ENCODE results near the gene GPR4.
"Not testable (repeated sequence)": the region's sequence is repeated elsewhere in the genome, so short reads cannot be mapped to it uniquely, and the experiment has no call there.

Gene GPR4

DNA sequence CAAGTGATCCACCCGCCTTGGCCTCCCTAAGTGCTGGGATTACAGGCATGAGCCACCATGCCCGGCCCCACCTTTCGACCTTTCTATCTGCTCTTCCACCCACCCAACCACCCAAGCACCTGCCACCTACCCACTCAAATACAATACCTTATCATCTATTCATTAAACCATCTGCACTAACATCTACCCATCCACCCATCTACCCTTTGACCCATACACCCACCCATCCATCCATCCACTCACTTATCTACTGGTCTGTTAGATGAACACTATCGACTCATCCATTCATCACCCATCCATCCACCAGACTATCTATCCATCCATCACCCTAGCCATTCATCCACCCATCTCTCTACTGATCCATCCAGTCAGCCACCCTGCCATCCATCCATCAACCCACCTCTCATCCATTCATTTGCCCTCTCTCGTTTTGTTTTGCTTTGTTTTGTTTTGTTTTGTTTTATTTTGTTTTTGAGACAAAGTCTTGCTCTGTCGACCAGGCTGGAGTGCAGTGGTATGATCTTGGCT, 20.0 kb upstream of the GPR4 start:
- no peak for DNase-seq

GRCh38 chr19:45621389-45621788, 19.4 kb upstream of the GPR4 start:
- no peak for DNase-seq

DNA sequence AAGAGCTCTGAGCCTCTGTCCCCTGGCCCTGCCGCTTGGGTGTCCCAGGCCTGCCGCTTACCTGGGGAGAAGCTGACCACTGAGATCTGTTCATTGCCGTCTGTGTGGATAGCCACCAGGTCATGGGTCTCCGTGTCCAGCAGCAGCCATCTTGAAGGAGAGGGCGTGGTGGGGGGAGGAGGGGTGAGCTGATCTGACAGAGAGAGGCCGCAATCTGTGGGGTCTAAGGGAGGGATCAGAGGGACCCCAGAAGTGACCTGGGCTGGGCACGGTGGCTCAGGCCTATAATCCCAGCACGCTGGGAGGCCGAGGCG, 14.6 kb upstream of the GPR4 start:
- no peak for DNase-seq

GRCh38 chr19:45615795-45616703, 14.0 kb upstream of the GPR4 start:
- peak; percentile 88 for DNase-seq

- DNase-seq, result not testable (repeated sequence)
These were observed 13.0 kb upstream of the GPR4 start for GRCh38 chr19:45615056-45615455.

- DNase-seq, result no peak
These were observed 12.1 kb upstream of the GPR4 start for GRCh38 chr19:45613926-45614725.

DNA sequence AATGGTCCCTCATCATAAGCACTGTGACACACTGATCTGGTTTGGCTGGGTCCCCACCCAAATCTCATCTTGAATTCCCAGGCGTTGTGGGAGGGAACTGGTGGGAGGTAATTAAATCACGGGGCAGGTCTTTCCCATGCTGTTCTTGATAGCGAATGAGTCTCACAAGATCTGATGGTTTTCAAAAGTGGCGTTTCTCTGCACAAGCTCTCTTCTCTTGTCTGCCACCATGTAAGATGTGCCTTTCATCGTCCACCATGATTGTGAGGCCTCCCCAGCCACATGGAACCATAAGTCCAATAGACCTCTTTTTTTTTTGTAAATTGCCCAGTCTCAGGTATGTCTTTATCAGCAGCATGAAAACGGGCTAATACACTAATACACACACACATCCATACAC, 6.9 kb upstream of the GPR4 start:
- DNase-seq, result no peak

DNA sequence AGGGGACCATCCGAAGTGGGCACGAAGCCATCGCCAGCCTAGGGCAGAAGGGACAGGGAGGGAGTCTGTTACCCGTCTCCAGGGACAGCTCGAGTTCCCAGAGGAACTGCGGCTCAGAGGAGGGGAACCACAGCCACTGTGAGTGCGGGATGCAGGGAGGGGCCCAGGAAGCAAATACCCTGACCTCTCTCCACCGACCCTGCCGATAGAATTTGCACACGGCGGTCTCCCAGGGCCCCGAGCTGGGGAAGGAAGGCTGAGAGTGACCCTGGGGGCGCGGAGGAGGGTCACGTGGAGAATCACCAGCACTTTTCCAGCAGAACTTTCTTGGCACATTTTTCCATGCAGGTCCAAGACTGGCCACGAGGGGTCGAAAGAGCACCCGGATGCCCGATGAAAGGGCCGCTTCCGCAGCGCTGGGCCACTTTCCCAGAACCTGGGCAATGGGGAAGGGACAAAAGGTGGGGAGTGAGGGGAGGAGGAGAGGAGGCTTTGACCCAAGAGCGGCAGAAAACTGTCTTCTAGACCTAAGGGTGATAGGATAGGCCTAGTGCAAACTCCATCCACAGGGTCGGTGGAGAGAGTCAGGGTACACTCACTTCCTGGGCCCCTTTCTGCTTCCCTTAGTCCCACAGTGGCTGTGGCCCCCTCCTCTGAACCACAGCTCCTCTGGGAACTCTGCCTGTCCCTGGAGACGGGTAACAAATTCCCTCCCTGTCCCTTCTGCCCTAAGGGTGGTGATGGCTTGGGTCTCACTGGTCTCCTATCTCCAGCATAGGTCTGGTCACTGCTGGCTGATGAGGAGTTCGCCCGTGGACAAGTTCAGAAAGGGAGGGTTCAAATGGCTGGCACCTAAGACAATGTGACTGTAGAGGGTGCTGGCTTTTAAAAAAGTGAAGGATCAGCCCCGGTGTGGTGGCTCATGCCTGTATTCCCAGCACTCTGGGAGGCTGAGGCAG, 5.3 kb upstream of the GPR4 start:
- DNase-seq, result peak; percentile 65

DNA sequence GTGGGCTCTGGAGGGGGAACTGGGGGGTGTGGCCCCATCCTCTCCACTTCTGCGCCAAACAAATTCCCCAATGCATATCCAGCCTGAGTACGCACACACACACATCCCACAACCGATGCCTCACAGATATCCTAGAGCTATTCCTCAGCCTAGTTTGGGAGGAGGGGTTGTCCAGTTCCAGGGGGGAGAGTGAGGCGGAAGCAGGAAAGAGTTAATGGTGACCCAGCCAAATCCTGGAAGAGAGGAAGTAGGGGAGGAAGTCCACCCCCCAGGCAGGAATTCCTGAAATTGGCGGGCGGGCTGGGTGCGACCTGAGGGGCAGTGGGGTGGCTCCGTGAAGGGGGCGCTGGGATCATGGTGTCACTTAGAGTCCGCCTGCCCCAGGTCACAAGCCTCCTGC, 897 bp downstream of the GPR4 start:
- no peak for DNase-seq

DNA sequence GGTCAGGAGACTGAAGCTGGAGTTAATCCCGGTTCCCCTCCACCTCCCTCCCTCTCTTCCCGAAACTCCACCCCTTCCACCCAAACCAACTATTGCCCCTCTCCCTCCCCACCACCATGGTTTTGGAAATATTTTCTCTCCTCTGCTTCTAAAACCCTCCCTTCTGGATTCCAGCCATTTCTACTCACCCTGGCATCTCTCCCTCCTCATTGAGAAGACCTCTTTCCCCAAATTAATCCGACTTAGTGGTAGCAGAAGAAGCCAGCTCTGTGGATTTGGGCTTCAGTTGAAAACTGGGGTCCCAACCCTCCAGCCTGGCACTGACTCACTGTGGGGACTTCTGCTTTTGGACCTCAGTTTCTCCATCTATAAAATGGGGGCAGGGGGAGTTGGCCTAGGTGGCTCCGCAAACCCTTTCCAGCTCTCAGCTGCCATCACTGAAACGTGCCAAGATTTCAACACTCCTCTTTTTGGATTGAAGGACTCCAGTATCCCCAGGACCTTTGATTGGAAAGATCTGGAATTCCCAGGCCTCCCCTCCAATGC, 1.6 kb downstream of the GPR4 start:
- no peak for DNase-seq

- DNase-seq, result peak; percentile 44
These were observed 2.7 kb downstream of the GPR4 start for GRCh38 chr19:45599286-45599685.

DNA sequence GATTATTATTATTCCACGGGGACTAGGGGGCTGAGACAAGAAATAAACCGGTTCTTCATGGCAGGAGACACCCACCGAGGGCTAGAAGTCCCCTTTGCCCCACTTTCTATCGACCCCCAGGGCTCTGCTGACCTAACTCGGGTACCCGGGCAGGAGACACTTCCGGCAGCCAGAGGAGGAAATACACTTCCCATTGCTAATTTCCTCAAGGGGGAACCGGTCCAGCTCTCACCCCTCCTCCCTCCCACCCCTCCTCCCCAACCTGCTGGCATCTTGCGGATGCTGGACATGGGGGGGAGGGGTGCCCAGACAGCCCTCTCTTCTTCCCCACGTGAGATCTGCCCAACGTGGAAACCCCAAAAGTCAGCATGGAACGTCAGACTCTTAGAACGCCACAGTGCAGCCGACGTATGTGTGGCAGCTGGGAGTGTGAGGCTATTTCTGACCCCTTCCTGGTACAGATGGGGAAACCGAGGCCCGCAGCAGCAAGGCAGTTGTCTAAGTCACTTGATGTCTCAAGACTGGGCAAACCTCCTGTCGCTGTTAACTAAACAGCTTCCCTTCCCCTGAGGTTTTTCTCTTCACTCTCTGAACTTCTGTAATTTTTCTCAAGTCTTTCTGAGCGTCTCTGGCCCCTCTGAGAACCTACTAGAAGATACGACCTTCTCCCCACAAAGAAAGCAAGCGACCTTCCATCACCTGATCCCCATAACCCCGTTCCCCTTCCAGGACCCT, 3.6 kb downstream of the GPR4 start:
- DNase-seq, result no peak

DNA sequence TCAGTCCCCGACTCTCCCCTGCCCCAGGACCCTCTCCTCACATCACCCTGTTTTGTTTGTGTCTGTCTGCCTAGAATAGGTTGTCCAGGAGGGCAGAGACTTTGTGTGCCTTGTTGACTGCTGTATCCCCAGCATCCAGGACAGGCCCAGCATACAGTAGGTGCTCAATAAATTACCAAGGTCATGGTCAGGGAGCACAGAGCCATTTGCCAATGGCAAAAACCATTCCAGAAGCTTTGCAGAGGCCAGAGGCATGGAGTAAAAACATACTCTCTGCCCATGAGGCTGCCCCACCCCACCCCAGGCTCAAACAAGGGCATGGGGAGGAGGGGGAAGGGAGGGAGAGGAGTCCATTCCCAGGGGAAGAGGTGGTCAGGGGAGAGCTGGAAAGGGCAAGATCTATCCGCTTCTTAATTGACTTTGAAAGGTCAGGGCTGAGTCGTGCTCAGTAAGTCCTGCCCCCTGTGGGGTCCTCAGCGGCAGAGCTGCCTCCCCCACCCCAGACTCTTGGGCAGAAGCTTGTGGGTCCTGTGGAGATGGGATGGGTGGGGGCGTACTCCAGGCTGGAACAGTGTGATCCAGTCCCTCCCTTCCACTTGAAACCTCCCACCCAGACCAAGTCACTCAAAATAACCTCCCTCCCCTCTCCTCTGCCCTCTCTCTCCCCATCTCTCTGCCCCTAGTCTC, 4.4 kb downstream of the GPR4 start:
- DNase-seq, result no peak

DNA sequence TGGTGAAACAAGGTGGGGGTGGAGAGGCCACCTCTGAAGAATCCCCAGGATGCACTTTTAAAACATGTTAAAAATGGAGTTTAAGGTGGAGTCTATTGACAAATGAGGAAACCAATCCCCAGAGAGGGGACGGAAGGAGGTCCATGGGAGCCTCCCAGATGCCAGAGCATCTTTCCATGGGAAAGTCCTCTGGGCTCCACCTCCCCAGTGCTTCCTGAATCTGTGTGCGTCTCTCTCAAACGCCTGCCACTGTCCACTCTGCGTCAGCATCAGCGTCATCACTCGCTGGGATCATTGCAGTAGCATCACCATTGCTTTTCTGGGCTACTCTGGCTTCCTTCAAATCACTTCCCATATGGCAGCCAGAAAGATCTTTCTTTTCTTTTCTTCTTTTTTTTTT, 6.2 kb downstream of the GPR4 start:
- no peak for DNase-seq

DNA sequence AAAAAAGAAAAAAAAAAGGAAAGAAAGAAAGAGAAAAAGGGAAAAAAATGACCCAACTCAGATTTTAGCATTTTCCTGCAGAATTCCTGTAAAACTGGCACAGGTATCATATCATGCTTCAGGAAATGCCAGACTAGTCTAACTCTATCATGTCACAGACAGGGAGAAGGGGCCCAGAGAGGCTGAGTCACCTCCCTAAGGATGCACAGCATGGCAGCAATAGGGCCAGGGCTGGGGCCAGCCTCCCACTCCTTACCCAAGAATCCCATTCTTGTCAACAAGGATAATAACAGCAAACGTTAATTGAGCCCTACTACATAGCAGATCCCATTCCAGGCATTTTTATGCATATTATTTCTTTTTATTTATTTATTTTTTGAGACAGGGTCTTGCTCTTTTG, 8.5 kb downstream of the GPR4 start:
- DNase-seq, result no peak

DNA sequence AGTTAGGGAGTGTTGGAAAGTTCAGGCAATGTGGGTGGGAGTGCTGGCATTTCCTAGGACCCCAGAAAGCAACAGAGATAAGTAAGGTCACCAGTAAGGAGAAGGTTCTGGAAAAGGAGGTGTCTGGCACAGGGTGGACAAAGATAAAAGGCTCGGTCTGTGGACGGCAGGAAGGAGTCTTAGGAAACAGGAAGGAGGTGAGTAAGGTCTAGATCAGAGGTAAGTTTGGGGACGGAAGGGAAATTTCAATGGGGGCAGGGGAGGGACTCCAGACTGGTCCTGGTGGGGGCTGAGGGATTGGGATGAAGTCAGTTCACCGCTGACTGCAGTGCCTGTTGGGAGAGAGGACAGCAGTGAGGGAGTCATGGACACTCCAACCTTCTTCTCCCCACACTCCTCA, 9.6 kb downstream of the GPR4 start:
- DNase-seq, result no peak

GRCh38 chr19:45591638-45592005, 10.4 kb downstream of the GPR4 start:
- DNase-seq, result no peak

- no peak for DNase-seq
These were observed 10.9 kb downstream of the GPR4 start for GRCh38 chr19:45591004-45591637.

- no peak for DNase-seq
These were observed 11.6 kb downstream of the GPR4 start for GRCh38 chr19:45590300-45591003.

GRCh38 chr19:45589768-45590167, 12.2 kb downstream of the GPR4 start:
- DNase-seq, result no peak
